ENCODE results near the gene ICE1. TPM values are rescaled to one million over a fixed set of nuclear protein-coding genes. Genes with fewer than 3 reads are reported as not detected.

The ICE1 gene, protein sequence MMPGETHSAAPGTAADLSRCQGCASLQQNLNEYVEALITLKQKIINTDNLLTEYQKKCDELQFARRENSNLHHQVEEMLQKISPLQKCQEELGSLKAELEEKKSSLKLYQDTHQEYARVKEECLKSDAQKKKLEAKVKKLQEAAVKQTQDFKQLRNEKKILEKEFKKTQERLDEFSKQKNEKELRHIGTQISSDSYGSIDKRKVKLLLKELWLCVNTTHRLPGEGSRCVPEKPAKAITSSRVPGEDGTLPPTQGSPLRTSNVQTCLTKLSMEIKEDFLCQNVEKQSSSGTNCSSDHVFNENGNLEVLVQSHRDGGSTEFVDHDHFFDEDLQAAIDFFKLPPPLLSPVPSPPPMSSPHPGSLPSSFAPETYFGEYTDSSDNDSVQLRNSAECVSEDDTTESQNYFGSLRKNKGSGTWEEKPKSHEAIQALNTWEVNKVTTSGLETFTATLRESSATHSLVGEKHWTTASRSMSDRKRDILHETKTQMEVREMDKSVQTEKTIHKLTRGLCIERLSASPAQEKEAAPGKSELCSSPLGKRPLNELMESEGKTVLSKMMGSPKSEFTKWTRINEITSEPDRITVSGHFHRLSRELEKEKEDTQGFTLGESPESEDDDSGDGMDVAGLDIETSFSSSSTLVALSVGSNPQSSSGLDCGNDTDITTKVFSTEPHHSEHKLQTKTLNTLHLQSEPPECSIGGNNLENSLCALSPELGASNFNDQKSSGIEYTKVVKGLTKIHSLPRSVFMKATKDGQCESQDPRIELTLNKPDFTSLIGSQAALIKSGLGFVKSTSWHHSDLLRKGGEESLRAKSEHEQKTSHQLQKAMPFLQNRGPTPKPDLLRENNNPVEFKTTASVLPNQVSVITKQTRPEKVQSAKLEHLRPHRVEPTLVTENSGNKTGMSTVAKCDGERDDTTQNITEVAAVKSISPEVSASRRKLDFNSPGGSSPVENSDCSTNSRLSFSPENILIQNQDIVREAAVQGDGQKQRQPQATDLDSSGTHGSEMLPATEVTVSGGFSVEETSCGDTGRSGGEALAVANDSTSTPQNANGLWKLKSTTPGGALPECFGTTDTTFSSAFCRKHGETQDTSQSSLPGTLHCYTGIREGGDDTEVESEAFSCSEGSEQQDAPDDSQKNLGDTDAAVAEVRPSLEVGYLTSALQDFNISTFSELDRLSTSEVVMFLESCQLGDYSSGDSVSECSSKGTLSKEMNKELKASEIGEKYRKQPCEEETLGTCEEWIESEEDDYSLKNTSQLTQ (N-terminal part only)
- total RNA-seq: 20.3 TPM
- polyA plus RNA-seq: 11.1 TPM
- long read RNA-seq, donor 1: 0 reads
- long read RNA-seq, donor 2: 0 reads
- long read RNA-seq, donor 3, partial matches to known transcripts: 0 of 1 reads
- long read RNA-seq, donor 3, other reads (novel, unspliced or antisense): 0 of 1 reads
- long read RNA-seq, donor 4, partial matches to known transcripts: 0 of 1 reads
- long read RNA-seq, donor 4, other reads (novel, unspliced or antisense): 0 of 1 reads
- long read RNA-seq, donor 5, partial matches to known transcripts: 6 of 9 reads
- long read RNA-seq, donor 5, other reads (novel, unspliced or antisense): 0 of 9 reads
- long read RNA-seq, donor 6, partial matches to known transcripts: 0 of 7 reads
- long read RNA-seq, donor 6, other reads (novel, unspliced or antisense): 5 of 7 reads
- long read RNA-seq, donor 7: 0 reads
- long read RNA-seq, donor 8, partial matches to known transcripts: 0 of 1 reads
- long read RNA-seq, donor 8, other reads (novel, unspliced or antisense): 0 of 1 reads
- long read RNA-seq, donor 9, partial matches to known transcripts: 0 of 1 reads
- long read RNA-seq, donor 9, other reads (novel, unspliced or antisense): 0 of 1 reads
- long read RNA-seq, donor 10, partial matches to known transcripts: 0 of 1 reads
- long read RNA-seq, donor 10, other reads (novel, unspliced or antisense): 0 of 1 reads

DNA sequence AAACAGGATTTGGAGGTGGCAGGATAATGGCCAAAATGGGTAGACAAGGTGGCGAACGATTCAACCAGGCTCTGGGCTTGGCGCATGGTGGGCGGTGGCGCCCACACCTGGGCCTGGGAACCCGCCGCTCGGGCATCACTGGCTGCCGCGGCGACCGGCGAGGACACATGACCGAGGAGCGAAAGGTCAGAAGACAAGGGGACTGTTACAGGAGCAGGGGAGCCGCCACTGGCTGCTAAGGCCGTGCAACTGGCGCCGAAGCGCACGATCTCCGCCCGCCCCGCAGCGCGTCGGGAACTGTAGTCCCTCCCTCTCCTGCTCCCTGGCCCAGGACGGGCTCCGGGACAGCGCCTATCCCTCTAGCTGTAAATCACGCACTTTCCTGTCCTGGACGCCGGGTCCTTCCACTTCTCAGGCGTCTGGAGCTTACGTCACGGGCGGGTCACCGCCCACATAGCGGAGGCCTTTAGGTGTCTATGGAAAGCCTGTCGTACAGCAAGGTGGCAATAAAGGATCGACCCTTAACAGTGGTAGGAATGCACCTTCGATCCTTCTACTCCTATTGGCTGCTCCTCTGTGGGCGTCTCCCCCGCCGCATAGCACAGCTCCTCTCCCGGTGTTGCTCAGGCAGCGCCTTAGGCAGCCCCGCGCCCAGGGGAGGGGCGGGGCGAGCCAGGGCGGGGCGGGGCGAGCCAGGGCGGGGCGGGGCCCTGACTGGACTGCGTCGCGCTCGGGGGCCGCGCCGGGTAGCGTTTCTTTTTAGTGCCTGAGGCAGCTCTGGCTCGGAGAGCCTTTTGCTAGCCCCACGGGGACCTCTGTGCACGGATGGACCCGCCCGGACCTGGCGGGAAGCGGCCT lies at the start of gene ICE1:
Gene ICE1, plus strand, starts transcription at position 717 of the 858 bp plus-strand sequence. CDS start 239 bp downstream, outside the sequence.
- Histone ChIP-seq H3K27me3 (ENCODE audit: control insufficient read depth in 2 of 2, insufficient read depth in 1 of 2, low read length in 1 of 2) (no peaks in the 10 kb centered on the region), H3K9me3 (ENCODE audit: control insufficient read depth in 2 of 2, insufficient read depth in 1 of 2, low read length in 1 of 2) (no peaks in the 10 kb centered on the region), H3K27ac (ENCODE audit: low read depth in 1 of 2, low read length in 1 of 2) (peak within 1 kb of the TSS; percentile 98 to 99), H3K36me3 (ENCODE audit: control insufficient read depth in 2 of 2, insufficient read depth in 2 of 2, low read length in 1 of 2) (no peaks in the 10 kb centered on the region), H3K4me1 (ENCODE audit: control insufficient read depth in 2 of 2, insufficient read depth in 2 of 2, low read length in 2 of 2) (peaks cover 18 to 19% of the 10 kb centered on the region in 2 donors), H3K4me3 (ENCODE audit: low read length in 2 of 2) (peak within 1 kb of the TSS; percentile 68 to 83)
- peak; percentile 89 to 98 (median 95) for DNase-seq (ENCODE audit: low read depth in 6 of 9, low spot score in 9 of 9)
- WGBS: under 1% methylated on average over 71 of the region's 71 CpGs

GRCh38 chr5:5372930-5373329 lies 49.5 kb upstream of the ICE1 start:
- H3K9me3 ChIP-seq (ENCODE audit: control insufficient read depth in 2 of 2, insufficient read depth in 1 of 2, low read length in 1 of 2): peaks cover 0 to 6% of the 10 kb centered on the region in 2 donors
- no peaks in the 10 kb centered on the region for H3K4me1 ChIP-seq (ENCODE audit: control insufficient read depth in 2 of 2, insufficient read depth in 2 of 2, low read length in 2 of 2)
- H3K27me3 ChIP-seq (ENCODE audit: control insufficient read depth in 2 of 2, insufficient read depth in 1 of 2, low read length in 1 of 2): no peaks in the 10 kb centered on the region
- no peak overlapping the region for H3K27ac ChIP-seq (ENCODE audit: low read depth in 1 of 2, low read length in 1 of 2)
- no peak for DNase-seq (ENCODE audit: low read depth in 6 of 9, low spot score in 9 of 9)
- H3K4me3 ChIP-seq (ENCODE audit: low read length in 2 of 2): no peak overlapping the region
- 82% methylated on average over 10 of the region's 10 CpGs for WGBS
- no peaks in the 10 kb centered on the region for H3K36me3 ChIP-seq (ENCODE audit: control insufficient read depth in 2 of 2, insufficient read depth in 2 of 2, low read length in 1 of 2)

- Histone ChIP-seq H3K9me3 (ENCODE audit: control insufficient read depth in 2 of 2, insufficient read depth in 1 of 2, low read length in 1 of 2) (peaks cover 0 to 6% of the 10 kb centered on the region in 2 donors), H3K27ac (ENCODE audit: low read depth in 1 of 2, low read length in 1 of 2) (no peak overlapping the region), H3K4me1 (ENCODE audit: control insufficient read depth in 2 of 2, insufficient read depth in 2 of 2, low read length in 2 of 2) (no peaks in the 10 kb centered on the region), H3K27me3 (ENCODE audit: control insufficient read depth in 2 of 2, insufficient read depth in 1 of 2, low read length in 1 of 2) (no peaks in the 10 kb centered on the region), H3K4me3 (ENCODE audit: low read length in 2 of 2) (no peak overlapping the region), H3K36me3 (ENCODE audit: control insufficient read depth in 2 of 2, insufficient read depth in 2 of 2, low read length in 1 of 2) (no peaks in the 10 kb centered on the region)
- 92% methylated on average over 2 of the region's 2 CpGs for WGBS
- DNase-seq (ENCODE audit: low read depth in 6 of 9, low spot score in 9 of 9): no peak
These were observed 49.0 kb upstream of the ICE1 start for GRCh38 chr5:5373351-5373989.

DNA sequence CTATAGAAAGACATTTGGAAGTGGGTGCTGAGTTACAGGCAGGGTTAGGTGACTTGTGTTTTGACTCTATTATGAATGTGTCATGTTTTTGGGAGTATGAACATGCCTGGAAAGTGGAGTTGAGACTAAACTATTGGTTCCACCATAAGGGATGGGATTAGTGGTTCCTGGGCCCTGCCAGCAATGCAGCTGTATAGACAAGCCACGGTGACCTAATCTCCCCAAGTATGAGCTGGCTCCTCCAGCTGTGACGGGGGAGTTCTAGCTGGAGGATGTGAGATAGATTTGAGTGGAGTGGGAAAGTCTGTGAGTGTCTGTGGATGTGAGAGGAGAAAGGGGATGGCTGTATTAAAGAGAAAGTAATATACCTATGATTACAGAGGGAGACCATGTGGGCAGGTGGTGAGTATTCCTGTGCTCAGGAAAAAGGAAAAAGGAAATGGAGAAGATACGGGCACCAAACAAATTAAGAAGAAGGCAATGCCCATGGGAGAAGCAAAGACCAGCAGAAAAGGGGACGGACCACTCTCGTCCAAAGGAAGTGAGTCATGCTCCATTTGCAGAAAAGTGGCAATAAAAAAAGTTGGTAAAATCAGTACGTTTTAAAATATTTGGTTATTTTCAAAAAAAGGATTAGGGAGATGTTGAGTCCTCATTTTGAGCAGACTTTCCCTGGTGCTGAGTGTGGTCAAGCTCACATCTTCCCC lies 48.3 kb upstream of the ICE1 start:
- WGBS: 78% methylated on average over 6 of the region's 6 CpGs
- no peaks in the 10 kb centered on the region for H3K27me3 ChIP-seq (ENCODE audit: control insufficient read depth in 2 of 2, insufficient read depth in 1 of 2, low read length in 1 of 2)
- H3K4me1 ChIP-seq (ENCODE audit: control insufficient read depth in 2 of 2, insufficient read depth in 2 of 2, low read length in 2 of 2): no peaks in the 10 kb centered on the region
- no peak overlapping the region for H3K27ac ChIP-seq (ENCODE audit: low read depth in 1 of 2, low read length in 1 of 2)
- DNase-seq (ENCODE audit: low read depth in 6 of 9, low spot score in 9 of 9): no peak
- H3K36me3 ChIP-seq (ENCODE audit: control insufficient read depth in 2 of 2, insufficient read depth in 2 of 2, low read length in 1 of 2): no peaks in the 10 kb centered on the region
- H3K9me3 ChIP-seq (ENCODE audit: control insufficient read depth in 2 of 2, insufficient read depth in 1 of 2, low read length in 1 of 2): peaks cover 0 to 6% of the 10 kb centered on the region in 2 donors
- H3K4me3 ChIP-seq (ENCODE audit: low read length in 2 of 2): no peak overlapping the region

DNA sequence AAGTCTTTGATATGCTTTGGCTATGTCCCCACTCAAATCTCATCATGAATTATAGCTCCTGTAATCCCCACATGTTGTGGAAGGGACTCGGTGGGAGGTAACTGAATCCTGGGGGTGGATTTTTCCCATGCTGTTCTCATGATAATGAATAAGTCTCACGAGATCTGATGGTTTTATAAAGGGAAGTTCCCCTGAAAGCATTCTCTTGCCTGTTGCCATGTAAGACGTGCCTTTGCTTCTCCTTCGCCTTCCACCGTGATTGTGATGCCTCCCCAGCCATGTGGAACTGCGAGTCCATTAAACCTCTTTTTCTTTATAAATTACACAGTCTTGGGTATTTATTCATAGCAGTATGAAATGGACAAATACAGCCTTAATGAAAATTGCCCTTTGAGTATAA lies 44.7 kb upstream of the ICE1 start:
- Histone ChIP-seq H3K27ac (ENCODE audit: low read depth in 1 of 2, low read length in 1 of 2) (no peak overlapping the region), H3K4me3 (ENCODE audit: low read length in 2 of 2) (no peak overlapping the region), H3K9me3 (ENCODE audit: control insufficient read depth in 2 of 2, insufficient read depth in 1 of 2, low read length in 1 of 2) (peaks cover 0 to 6% of the 10 kb centered on the region in 2 donors), H3K36me3 (ENCODE audit: control insufficient read depth in 2 of 2, insufficient read depth in 2 of 2, low read length in 1 of 2) (no peaks in the 10 kb centered on the region), H3K27me3 (ENCODE audit: control insufficient read depth in 2 of 2, insufficient read depth in 1 of 2, low read length in 1 of 2) (no peaks in the 10 kb centered on the region), H3K4me1 (ENCODE audit: control insufficient read depth in 2 of 2, insufficient read depth in 2 of 2, low read length in 2 of 2) (no peaks in the 10 kb centered on the region)
- 94% methylated on average over 6 of the region's 6 CpGs for WGBS
- DNase-seq (ENCODE audit: low read depth in 6 of 9, low spot score in 9 of 9): no peak

GRCh38 chr5:5378531-5378930 lies 43.9 kb upstream of the ICE1 start:
- DNase-seq (ENCODE audit: low read depth in 6 of 9, low spot score in 9 of 9): no peak
- no peak overlapping the region for H3K4me3 ChIP-seq (ENCODE audit: low read length in 2 of 2)
- H3K36me3 ChIP-seq (ENCODE audit: control insufficient read depth in 2 of 2, insufficient read depth in 2 of 2, low read length in 1 of 2): no peaks in the 10 kb centered on the region
- H3K4me1 ChIP-seq (ENCODE audit: control insufficient read depth in 2 of 2, insufficient read depth in 2 of 2, low read length in 2 of 2): no peaks in the 10 kb centered on the region
- H3K27me3 ChIP-seq (ENCODE audit: control insufficient read depth in 2 of 2, insufficient read depth in 1 of 2, low read length in 1 of 2): no peaks in the 10 kb centered on the region
- WGBS: 95% methylated on average over 3 of the region's 3 CpGs
- H3K9me3 ChIP-seq (ENCODE audit: control insufficient read depth in 2 of 2, insufficient read depth in 1 of 2, low read length in 1 of 2): peaks cover 0 to 6% of the 10 kb centered on the region in 2 donors
- H3K27ac ChIP-seq (ENCODE audit: low read depth in 1 of 2, low read length in 1 of 2): no peak overlapping the region

DNA sequence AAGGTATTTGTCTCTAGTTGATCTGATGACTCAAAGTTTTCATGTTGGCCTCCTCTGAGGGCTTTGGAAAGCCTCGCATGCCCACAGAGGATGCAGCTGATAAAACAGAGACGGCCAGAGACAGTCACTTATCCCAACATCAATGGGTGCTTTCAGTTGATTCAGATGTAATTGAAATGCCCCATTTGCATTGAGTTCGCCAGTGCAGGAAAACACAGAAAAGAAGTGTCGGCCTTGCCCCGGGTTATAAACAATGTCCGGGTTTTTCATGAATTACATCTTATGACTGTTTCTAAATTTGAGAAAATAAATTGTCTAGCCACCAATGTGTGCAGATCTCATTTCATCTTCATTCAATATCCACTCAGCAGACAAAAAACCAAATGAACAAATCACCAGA lies 42.2 kb upstream of the ICE1 start:
- DNase-seq (ENCODE audit: low read depth in 6 of 9, low spot score in 9 of 9): no peak
- no peaks in the 10 kb centered on the region for H3K27me3 ChIP-seq (ENCODE audit: control insufficient read depth in 2 of 2, insufficient read depth in 1 of 2, low read length in 1 of 2)
- H3K36me3 ChIP-seq (ENCODE audit: control insufficient read depth in 2 of 2, insufficient read depth in 2 of 2, low read length in 1 of 2): no peaks in the 10 kb centered on the region
- 92% methylated on average over 6 of the region's 6 CpGs for WGBS
- H3K27ac ChIP-seq (ENCODE audit: low read depth in 1 of 2, low read length in 1 of 2): no peak overlapping the region
- no peak overlapping the region for H3K4me3 ChIP-seq (ENCODE audit: low read length in 2 of 2)
- H3K4me1 ChIP-seq (ENCODE audit: control insufficient read depth in 2 of 2, insufficient read depth in 2 of 2, low read length in 2 of 2): no peaks in the 10 kb centered on the region
- peaks cover 0 to 6% of the 10 kb centered on the region in 2 donors for H3K9me3 ChIP-seq (ENCODE audit: control insufficient read depth in 2 of 2, insufficient read depth in 1 of 2, low read length in 1 of 2)
